ENCODE data around the gene IL20RA. TPM values are rescaled to one million over a fixed set of nuclear protein-coding genes. Genes with fewer than 3 reads are reported as not detected.

IL20RA gene
- polyA plus RNA-seq, 3 donors, result not detected

GRCh38 chr6:137039010-137039409 is 5.8 kb downstream of the IL20RA start:
- no peak overlapping the region for H3K4me2 ChIP-seq (replicated peaks; ENCODE audit: extremely low read depth, low read length, poor library complexity, severe bottlenecking)
- intact Hi-C loops (cut with micrococcal nuclease), result no loop called here
- peaks cover 2 to 3% of the 10 kb centered on the region in 2 donors for H3K4me1 ChIP-seq (ENCODE audit: control insufficient read depth in 1 of 2, insufficient read depth in 2 of 2, low read length in 2 of 2)
- peaks cover 0 to 9% of the 10 kb centered on the region in 2 donors for H3K9me3 ChIP-seq (replicated peaks in 1 of 2; ENCODE audit: control insufficient read depth in 1 of 2, insufficient read depth in 1 of 2, low read length in 2 of 2)
- DNase-seq, result no peak
- TF ChIP-seq, protein P1, sequence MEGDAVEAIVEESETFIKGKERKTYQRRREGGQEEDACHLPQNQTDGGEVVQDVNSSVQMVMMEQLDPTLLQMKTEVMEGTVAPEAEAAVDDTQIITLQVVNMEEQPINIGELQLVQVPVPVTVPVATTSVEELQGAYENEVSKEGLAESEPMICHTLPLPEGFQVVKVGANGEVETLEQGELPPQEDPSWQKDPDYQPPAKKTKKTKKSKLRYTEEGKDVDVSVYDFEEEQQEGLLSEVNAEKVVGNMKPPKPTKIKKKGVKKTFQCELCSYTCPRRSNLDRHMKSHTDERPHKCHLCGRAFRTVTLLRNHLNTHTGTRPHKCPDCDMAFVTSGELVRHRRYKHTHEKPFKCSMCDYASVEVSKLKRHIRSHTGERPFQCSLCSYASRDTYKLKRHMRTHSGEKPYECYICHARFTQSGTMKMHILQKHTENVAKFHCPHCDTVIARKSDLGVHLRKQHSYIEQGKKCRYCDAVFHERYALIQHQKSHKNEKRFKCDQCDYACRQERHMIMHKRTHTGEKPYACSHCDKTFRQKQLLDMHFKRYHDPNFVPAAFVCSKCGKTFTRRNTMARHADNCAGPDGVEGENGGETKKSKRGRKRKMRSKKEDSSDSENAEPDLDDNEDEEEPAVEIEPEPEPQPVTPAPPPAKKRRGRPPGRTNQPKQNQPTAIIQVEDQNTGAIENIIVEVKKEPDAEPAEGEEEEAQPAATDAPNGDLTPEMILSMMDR (IDR thresholded peaks at IDR 0.05), result no peak
- H3K79me2 ChIP-seq (ENCODE audit: insufficient read depth, low read length), result no peaks in the 10 kb centered on the region
- no CpG with 5 or more reads among the region's 4 CpGs for WGBS (ENCODE audit: insufficient coverage)
- Mint-ChIP-seq H3K36me3 (no peaks in the 10 kb centered on the region), H3K4me3 (peak overlapping the region in 1 of 2 donors; percentile 28), H3K27me3 (ENCODE audit: low read depth in 3 of 3) (peaks cover 67 to 83% (median 67%) of the 10 kb centered on the region in 3 donors), H3K27ac (no peak overlapping the region), H3K4me1 (peaks cover 3% of the 10 kb centered on the region), H3K9me3 (peaks cover 0 to 9% (median 5%) of the 10 kb centered on the region in 7 donors)
- H2AFZ ChIP-seq (ENCODE audit: insufficient read depth, low read depth, low read length, poor library complexity, severe bottlenecking), result no peak overlapping the region
- H3K4me3 ChIP-seq (replicated peaks in 1 of 3; ENCODE audit: low read depth in 2 of 3, low read length in 3 of 3), result no peak overlapping the region
- no peak overlapping the region for H3K27ac ChIP-seq (ENCODE audit: low read depth in 1 of 2, low read length in 2 of 2)
- peaks cover 76 to 80% of the 10 kb centered on the region in 2 donors for H3K27me3 ChIP-seq (ENCODE audit: control insufficient read depth in 2 of 2, insufficient read depth in 2 of 2, low read length in 2 of 2)
- H3K9ac ChIP-seq (ENCODE audit: insufficient read depth, low read length, poor library complexity, severe bottlenecking), result no peak overlapping the region
- H4K20me1 ChIP-seq (ENCODE audit: insufficient read depth, low read length), result no peaks in the 10 kb centered on the region
- no peaks in the 10 kb centered on the region for H3K36me3 ChIP-seq (replicated peaks in 1 of 2; ENCODE audit: control insufficient read depth in 1 of 2, insufficient read depth in 2 of 2, low read length in 2 of 2)

DNA sequence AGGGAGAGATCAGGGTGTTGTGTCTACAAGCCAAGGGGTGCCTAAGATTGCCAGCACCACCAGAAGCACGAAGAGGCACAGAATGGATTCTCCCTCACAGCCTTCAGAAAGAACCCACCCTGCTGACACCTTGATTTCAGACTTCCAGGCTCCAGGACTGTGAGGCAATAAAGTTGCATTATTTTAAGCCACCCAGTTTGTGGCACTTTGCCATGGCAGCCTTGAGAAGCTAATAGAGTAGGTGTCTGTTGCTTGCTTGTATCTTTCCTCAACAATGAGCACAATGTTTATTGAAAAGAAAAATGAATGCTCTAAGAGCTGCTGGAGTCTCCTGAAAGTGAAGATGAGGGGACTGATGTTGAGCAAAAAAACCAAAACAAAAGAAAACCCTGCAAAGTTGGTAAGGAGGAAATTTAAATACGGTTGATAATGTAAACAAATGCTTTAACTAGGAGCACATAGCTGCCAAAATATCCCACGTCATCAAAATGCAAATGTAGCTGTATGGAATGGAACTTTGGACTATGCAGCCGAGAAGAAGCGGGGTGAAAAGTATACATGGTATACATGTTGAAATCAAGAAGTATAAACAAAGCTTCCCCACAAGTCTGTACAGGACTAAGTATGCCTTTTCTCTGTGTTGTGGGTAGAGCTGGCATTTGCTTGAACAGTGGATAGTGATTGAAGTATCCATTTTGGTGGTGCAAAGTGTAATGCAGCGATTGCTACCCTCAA is 8.0 kb downstream of the IL20RA start:
- H3K27me3 Mint-ChIP-seq (ENCODE audit: low read depth in 3 of 3), result peaks cover 49 to 78% (median 57%) of the 10 kb centered on the region in 3 donors

More for the DNA sequence above, 8.0 kb downstream of the IL20RA start:
- no peak overlapping the region for H3K27ac ChIP-seq (ENCODE audit: low read depth in 1 of 2, low read length in 2 of 2)
- DNase-seq, result no peak
- Mint-ChIP-seq H3K4me1 (no peaks in the 10 kb centered on the region), H3K27ac (no peak overlapping the region), H3K36me3 (no peaks in the 10 kb centered on the region), H3K9me3 (peaks cover 0 to 3% (median 2%) of the 10 kb centered on the region in 7 donors), H3K4me3 (peak overlapping the region in 1 of 2 donors; percentile 11)
- H3K36me3 ChIP-seq (replicated peaks in 1 of 2; ENCODE audit: control insufficient read depth in 1 of 2, insufficient read depth in 2 of 2, low read length in 2 of 2), result no peaks in the 10 kb centered on the region
- H3K4me1 ChIP-seq (ENCODE audit: control insufficient read depth in 1 of 2, insufficient read depth in 2 of 2, low read length in 2 of 2), result no peaks in the 10 kb centered on the region
- intact Hi-C loops (cut with micrococcal nuclease), result no loop called here
- no peak overlapping the region for H3K4me2 ChIP-seq (replicated peaks; ENCODE audit: extremely low read depth, low read length, poor library complexity, severe bottlenecking)
- no peak overlapping the region for H2AFZ ChIP-seq (ENCODE audit: insufficient read depth, low read depth, low read length, poor library complexity, severe bottlenecking)
- TF ChIP-seq, protein P1 (IDR thresholded peaks at IDR 0.05), result no peak
- H3K9ac ChIP-seq (ENCODE audit: insufficient read depth, low read length, poor library complexity, severe bottlenecking), result no peak overlapping the region
- H3K9me3 ChIP-seq (replicated peaks in 1 of 2; ENCODE audit: control insufficient read depth in 1 of 2, insufficient read depth in 1 of 2, low read length in 2 of 2), result no peaks in the 10 kb centered on the region
- peaks cover 62 to 72% of the 10 kb centered on the region in 2 donors for H3K27me3 ChIP-seq (ENCODE audit: control insufficient read depth in 2 of 2, insufficient read depth in 2 of 2, low read length in 2 of 2)
- H3K4me3 ChIP-seq (replicated peaks in 1 of 3; ENCODE audit: low read depth in 2 of 3, low read length in 3 of 3), result no peak overlapping the region
- H3K79me2 ChIP-seq (ENCODE audit: insufficient read depth, low read length), result no peaks in the 10 kb centered on the region
- H4K20me1 ChIP-seq (ENCODE audit: insufficient read depth, low read length), result no peaks in the 10 kb centered on the region
- no CpG with 5 or more reads among the region's 6 CpGs for WGBS (ENCODE audit: insufficient coverage)

Data from CD14-positive monocyte (primary cell).